Inflammatory macrophage treated with lipopolysaccharide for 1 hour (primary cell): Measurements from ENCODE around the gene PTGES3.
"Not testable (repeated sequence)": the region's sequence is repeated elsewhere in the genome, so short reads cannot be mapped to it uniquely, and the experiment has no call there.

Experiments
- DNase-seq, 2 donors: peaks; one replicate each; pipeline ENCODE4 v3.0.0-alpha.2; 2020 to 2022

The PTGES3 gene, protein sequence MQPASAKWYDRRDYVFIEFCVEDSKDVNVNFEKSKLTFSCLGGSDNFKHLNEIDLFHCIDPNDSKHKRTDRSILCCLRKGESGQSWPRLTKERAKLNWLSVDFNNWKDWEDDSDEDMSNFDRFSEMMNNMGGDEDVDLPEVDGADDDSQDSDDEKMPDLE

GRCh38 chr12:56688129-56688845, at the start of gene PTGES3:
PTGES3 (minus strand) TSS chr12:56688284; CDS start chr12:56687999, 285 bp downstream.
- DNase-seq, result peak; percentile 97 to 98

DNA sequence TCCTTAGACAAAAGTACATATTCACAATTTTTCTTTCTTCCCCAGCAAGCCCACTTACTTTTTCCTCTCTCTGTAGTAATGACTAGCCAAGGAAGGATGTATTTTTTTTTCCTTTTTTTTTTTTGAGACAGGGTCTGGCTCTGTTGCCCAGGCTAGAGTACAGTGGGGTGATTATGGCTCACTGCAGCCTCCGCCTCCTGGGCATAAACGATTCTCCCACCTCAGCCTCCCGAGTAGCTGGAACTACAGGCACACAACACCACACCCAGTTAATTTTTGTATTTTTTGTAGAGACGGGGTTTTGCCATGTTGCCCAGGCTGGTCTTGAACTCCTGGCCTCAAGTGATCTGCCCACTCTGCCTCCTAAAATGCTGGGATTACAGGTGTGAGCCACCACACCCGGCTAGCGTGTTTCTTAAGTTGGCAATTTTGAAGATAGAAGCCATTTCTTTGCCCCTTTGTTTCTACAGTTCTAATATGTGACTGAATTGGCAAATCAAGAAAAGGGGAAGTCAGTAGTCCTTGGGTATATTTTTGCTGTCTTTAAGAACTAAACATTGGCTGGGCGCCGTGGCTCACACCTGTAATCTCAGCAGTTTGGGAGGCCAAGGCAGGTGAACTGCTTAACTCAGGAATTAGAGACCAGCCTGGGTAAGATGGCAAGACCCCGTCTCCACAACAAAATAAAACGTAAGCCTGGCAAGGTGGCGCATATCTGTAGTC, 40.2 kb upstream of the PTGES3 start:
- DNase-seq, result no peak

DNA sequence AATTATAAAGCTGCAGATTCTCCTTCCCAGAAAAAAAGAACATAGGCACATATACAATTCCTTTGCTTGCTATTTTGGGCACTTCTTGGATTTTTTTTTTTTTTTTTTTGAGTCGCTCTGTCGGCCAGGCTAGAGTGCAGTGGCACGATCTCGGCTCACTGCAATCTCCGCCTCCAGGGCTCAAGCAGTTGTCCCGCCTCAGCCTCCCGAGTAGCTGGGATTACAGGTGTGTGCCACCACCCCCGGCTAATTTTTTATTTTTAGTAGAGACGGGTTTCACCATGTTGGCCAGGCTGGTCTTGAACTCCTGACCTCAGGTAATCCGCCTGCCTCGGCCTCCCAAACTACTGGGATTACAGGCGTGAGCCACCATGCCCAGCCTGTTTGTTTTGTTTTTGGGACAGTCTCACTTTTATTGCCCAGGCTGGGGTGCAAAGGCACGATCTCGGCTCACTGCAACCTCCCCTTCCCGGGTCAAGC, 38.2 kb upstream of the PTGES3 start:
- DNase-seq, result not testable (repeated sequence)

GRCh38 chr12:56725723-56726102, 37.6 kb upstream of the PTGES3 start:
- no peak for DNase-seq

DNA sequence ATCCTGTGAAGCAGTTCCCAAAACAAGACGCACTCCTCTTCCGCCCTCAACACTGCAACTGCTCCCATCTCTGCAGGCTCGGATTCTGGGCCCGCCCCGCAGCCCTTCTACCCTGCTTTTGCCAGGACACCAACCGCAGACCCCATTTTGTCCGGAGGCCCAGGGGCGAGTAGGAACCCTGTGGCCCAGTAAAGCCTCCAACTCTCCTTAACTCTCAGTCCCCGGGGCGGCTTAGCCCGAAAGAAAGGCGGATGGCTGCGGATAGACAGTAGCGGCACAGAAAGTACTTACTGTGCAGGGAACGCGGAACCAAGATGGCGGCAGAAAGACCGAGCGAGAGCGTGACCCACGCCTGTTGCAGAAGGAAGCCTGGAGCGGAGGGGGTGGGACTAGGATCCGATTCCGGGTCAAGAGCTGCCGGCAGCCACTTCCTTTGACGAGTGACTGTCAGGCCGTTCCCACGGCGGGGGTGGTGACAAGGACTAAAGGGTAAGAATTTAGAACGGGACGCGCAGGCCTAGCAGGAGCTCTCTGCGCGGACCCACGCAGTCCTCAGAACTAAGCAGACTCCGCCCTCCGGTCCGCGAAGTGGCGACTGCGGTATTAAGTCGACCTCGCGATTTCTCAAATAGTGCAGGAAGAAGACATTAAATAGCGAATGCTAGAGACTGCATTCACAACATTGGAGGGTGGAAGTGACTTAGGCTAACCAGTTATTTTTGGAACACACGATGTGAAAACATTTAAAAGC, 37.1 kb upstream of the PTGES3 start, which contains the start of gene NACA:
Gene NACA, minus strand, starts transcription at position 328 of the 751 bp plus-strand sequence. CDS start 778 bp downstream, outside the sequence.
- DNase-seq, result peak; percentile 97 to 100

DNA sequence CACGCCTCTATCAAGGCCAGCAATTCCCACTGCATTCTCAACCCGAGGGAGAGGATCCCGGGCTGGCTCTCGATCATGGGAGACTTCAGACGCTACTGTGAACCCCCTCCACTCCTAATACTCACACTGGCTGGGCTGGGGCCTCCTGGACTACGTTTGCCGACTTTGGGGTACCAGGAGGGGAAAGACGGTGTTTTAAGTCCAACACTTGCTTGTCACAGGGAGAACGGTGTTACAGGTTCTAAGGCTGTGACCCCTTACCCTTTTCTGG, 36.6 kb upstream of the PTGES3 start:
- no peak for DNase-seq

DNA sequence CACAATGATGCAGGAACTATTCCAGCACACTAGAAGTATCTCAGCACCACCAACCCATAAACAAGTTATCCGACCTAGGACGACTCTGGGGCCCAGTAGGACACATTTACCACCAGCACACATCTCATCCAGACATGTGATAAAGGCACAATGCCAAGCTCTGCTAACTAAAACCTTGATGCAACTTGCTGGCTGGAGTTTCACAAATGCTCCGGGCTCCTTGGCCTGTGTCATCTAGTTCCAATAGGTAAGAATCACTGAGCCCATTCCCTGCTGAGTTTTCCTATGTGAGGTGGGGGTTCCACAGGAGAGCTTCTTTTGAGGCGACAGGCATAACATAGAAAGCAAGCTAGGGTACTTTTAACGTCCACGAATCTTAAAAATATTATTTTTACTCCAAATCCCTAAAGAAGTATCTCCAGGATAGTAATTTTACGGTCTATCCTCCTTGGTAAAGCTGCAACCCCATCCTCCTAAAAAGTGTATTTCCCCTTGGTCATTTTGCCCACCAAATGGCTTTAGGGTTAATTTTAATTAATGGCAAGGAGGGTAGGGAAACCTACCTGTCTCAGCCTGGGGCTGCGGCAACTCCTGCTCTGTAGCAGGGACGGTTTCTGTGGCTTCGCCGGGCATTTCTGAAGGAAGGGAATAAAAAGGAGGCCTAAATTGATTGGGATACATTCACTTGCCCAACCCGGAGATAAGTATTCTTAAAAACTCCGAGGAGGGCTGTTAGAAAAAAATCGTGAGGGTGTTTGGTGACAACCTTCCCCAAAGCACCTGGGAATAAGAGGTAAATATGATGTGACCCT, 36.0 kb upstream of the PTGES3 start:
- DNase-seq, result peak; percentile 34 to 54

DNA sequence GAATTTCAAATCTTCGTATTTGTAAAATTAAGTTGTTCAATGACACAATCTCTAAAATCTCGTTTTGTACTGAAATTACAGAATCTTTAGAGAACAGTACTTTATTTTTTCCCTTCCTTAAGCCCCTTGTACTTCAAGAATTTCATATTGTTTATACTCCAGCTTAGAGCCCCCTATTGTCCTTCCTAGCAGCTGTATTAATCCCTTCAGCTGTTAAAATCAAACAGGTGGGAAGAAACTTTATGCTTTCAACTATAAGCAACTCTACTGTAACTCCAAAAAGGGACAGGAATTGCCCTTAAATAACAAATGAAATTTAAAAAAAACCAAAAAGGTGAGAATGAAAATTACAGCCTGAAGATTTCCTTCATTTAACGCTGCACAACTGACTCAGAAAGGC, 35.3 kb upstream of the PTGES3 start:
- no peak for DNase-seq

- DNase-seq, result no peak
Observed at GRCh38 chr12:56722832-56723231, 34.7 kb upstream of the PTGES3 start.

DNA sequence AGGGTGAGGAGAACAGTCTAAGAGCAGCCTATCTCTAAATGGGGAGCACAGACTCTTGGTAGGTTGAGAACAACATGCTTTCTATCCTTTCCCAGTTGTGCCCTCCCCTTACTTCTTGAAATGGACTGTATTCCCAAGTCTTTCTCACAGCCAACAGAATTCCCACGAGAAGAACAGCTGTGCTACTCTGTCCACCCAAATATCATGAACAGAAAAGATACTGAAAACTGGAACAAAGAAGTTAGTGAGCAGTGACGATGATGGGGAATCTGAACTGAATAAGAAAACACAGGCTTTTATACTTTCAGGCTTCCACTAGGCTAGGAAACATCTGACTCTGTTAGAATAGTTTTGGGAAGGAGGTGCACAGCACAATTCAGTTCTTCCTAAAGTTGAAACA, 33.6 kb upstream of the PTGES3 start:
- DNase-seq, result no peak

DNA sequence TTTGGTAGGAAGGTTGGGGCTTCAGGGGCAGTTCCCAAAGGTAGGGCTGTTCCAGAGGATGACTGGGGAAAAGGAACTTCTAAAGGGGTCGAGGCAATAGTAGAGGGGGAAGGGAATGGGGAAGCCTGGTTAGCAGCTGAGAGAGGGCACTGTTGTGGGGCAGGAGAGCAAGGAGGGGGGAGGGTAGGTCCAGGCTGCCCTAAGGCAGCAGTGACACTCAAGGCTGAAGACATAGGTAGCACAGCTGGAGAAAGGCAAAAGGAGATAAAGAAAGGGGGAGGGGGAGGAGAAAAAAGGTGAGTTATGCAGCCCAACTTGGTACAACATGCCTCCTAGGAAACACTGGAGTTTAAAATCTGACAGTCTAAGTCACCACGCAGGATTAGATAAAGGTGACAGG, 33.1 kb upstream of the PTGES3 start:
- DNase-seq, result no peak

- peak; percentile 50 to 56 for DNase-seq
Observed at GRCh38 chr12:56720731-56721151, 32.7 kb upstream of the PTGES3 start.

DNA sequence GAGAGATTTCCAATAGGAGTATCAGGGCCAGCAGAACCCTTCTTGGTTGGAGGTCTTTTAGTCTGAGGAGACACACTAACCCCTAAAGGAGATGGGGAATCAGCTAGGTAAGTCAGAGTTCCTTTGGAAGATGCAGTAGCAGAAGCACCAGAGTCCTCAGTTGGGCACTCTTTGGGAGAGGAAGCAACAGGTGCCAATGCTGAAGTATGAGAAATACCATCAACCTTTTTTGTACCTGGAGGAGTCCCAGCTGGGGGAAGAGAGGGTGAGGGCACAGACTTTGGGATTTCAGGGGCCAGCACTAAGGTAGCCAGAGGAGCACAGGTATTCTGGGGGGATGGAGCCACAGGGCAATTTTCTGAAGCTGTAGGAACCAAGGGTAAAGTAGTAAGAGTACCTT, 31.0 kb upstream of the PTGES3 start:
- DNase-seq, result no peak

DNA sequence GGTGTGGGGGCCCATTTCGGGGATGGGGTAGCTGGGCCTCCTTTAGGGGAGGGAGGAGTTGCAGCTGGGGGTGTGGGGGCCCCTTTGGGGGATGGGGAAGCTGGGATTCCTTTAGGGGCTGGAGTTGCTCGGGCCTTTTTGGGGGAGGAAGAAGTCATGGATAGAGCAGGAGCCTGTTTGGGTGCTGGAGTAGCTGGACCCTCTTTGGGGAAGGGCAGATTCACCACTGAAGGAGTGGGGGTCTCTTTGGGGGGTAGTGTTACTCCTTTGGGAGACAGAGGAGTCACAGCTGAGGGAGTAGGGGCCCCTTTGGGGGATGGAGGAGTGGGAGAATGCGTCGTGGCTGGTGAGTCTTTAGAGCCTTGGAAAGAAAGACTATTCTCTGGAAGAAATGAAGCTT, 30.6 kb upstream of the PTGES3 start:
- DNase-seq, result no peak

- no peak for DNase-seq
Observed at GRCh38 chr12:56718149-56718548, 30.1 kb upstream of the PTGES3 start.

DNA sequence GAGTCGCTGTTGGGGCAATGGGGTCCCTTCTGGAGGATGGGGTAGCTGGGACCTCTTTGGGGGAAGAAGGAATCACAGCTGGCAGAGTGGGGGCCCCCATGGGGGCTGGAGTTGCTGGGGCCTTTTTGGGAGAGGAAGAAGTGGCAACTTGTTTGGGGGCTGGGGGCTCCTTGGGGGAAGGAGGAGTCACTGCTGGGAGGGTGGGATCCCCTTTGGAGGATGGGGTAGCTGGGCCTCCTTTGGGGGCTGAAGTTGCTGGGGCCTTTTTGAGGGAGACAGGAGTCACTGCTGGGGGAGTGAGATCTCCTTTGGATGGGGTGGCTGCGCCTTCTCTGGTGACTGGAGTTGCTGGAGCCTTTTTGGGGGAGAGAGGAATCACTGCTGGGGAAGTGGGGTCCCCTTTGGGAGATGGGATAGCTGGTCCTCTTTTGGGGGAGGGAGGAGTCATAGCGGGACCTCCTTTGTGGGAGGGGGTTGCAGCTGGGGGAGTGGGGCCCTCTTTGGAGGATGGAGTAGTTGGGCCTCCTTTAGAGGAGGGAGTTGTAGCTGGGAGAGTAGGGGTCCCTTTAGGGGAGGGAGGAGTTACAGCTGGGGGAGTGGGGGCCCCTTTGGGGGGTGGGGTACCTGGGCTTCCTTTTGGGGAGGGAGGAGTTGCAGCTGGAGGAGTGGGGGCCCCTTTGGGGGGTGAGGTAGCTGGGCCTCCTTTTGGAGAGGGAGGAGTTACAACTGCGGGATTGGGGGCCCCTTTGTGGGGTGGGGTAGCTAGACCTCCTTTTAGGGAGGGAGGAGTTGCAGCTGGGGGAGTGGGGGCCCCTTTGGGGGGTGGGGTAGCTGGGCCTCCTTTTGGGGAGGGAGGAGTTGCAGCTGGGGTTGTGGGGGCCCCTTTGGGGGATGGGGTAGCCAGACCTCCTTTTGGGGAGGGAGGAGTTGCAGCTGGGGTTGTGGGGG, 29.1 kb upstream of the PTGES3 start:
- no peak for DNase-seq

DNA sequence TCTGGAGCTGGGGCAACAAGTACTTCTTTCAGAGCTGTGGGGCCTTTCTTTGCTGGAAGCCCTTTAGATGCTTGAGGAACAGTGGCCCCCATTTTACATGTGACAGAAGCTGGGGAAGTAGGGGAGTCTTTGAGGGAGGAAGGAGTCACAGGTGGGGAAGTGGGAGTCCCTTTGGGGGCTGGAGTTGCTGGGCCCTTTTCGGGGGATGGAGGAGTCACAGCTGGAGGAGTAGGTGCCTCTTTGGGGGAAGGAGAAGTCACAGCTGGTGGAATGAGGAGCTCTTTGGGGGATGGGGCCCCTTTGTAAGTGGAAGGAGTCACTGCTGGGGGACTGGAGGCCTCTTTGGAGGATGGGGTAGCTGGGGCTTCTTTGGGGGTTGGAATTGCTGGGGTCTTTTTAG, 28.4 kb upstream of the PTGES3 start:
- no peak for DNase-seq

- DNase-seq, result no peak
Observed at GRCh38 chr12:56715798-56716197, 27.7 kb upstream of the PTGES3 start.

DNA sequence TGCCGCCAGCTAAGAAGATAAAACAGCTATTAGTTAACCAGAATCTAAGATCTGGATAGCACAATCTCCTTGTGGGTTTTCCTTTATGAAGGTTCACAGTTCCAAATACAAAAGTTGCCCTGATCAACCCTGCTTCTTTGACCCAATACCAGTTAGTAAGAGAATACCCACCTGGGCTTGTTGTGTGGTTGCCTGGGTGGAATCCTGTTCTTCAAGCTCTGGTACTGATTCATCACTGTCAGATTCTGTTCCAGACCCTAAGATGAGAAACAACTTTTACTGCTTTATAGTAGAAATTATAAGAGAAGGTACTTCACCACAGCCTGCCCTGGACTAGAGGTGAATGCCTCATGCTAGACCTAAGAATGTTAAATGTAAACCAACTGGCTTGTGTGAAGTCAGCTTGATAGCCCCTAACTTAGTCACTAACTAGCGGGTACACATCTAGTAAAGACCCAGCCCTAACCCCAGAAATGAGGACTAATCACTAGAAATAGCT, 26.4 kb upstream of the PTGES3 start:
- no peak for DNase-seq

GRCh38 chr12:56713345-56713744, 25.3 kb upstream of the PTGES3 start:
- no peak for DNase-seq

DNA sequence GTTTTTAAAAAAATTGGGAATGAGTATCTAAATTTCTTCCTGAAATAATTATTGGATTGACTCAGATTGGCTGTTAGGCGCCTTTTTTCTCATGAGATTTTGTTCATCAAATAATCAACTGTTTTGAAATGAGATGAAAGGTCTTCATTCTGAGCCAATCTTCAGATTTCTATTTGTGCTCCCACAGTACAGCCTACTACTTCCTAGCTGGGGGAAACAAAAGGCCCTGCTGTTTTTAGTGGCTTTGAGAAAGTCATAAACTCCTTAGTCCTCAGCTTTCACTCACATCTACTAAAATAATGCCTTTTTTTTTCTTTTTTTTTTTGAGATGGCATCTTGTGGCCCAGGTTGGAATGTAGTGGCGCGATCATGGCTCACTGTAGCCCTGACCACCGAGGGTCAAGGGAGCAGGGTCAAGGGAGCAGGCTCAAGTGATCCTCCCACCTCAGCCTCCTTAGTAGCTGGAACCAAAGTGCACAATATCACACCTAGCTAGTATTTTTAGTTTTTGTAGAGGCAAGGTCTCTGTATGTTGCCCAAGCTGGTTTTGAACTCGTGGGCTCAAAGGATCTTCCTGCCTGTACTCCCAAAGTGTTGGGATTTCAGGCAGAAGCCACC, 21.8 kb upstream of the PTGES3 start:
- peak in 1 of 2 donors; percentile 34 for DNase-seq
